HG03575 (cell line): ENCODE measurements around the gene DBR1.

Experiments used
- ATAC-seq: cut with Tn5 transposase; IDR thresholded peaks from one replicate; pipeline ENCODE4 v1.9.1; 2021; ENCODE audit not compliant: unreplicated experiment, insufficient number of reproducible peaks, low FRiP score; ENCODE audit errors: extremely low read depth

DBR1 gene

GRCh38 chr3:138127636-138128365 is 46.9 kb downstream of the DBR1 start:
- no peak for ATAC-seq

GRCh38 chr3:138125548-138126221 is 49.0 kb downstream of the DBR1 start:
- ATAC-seq = no peak

GRCh38 chr3:138124706-138125355 is 49.9 kb downstream of the DBR1 start:
- no peak for ATAC-seq

GRCh38 chr3:138124188-138124587 is 50.5 kb downstream of the DBR1 start:
- no peak for ATAC-seq

- ATAC-seq = no peak
Observed at GRCh38 chr3:138119423-138119766, 55.3 kb downstream of the DBR1 start.

GRCh38 chr3:138118612-138119422 is 55.9 kb downstream of the DBR1 start:
- no peak for ATAC-seq

GRCh38 chr3:138114988-138115971 is 59.4 kb downstream of the DBR1 start, which contains the start of gene DZIP1L:
Gene DZIP1L, minus strand, starts transcription at chr3:138115608. Its CDS starts 11,637 bp downstream, at chr3:138103971.
- ATAC-seq = no peak

- ATAC-seq = no peak
Observed at GRCh38 chr3:138114431-138114918, 60.2 kb downstream of the DBR1 start.

- no peak for ATAC-seq
Observed at GRCh38 chr3:138113326-138113725, 61.4 kb downstream of the DBR1 start.

GRCh38 chr3:138112362-138112761 is 62.4 kb downstream of the DBR1 start:
- ATAC-seq = no peak
